Fibroblast of lung (primary cell): ENCODE data around the gene RPL36AL. TPM values are rescaled to one million over a fixed set of nuclear protein-coding genes. Genes with fewer than 3 reads are reported as not detected.

Source experiments
- DNase-seq, 2 donors: peaks; one replicate each; pipeline versions ENCODE4 v3.0.0 to v3.0.0-alpha.2; 2010; ENCODE audit warnings: low read depth in 2 of 2
- H2AFZ ChIP-seq: 2 replicates; pipeline ENCODE4 v1.5.1; 2012; ENCODE audit warnings: low read length, control low read depth, inconsistent platforms
- H3K27ac ChIP-seq: 2 replicates; pipeline ENCODE4 v1.5.1; 2011; ENCODE audit warnings: low read length, control low read depth; ENCODE audit not compliant: insufficient read depth
- H3K27me3 ChIP-seq: 2 replicates; pipeline ENCODE4 v1.5.1; 2011; ENCODE audit warnings: mild to moderate bottlenecking, low read length; ENCODE audit not compliant: control insufficient read depth, insufficient read depth
- H3K36me3 ChIP-seq: 2 replicates; pipeline ENCODE4 v1.5.1; 2011; ENCODE audit warnings: low read length; ENCODE audit not compliant: control insufficient read depth, insufficient read depth
- H3K4me1 ChIP-seq: 2 replicates; pipeline ENCODE4 v1.5.1; 2011; ENCODE audit warnings: low read length; ENCODE audit not compliant: control insufficient read depth, insufficient read depth; ENCODE audit errors: extremely low read depth
- H3K4me2 ChIP-seq: 2 replicates; pipeline ENCODE4 v1.5.1; 2011; ENCODE audit warnings: low read length, control low read depth; ENCODE audit not compliant: insufficient read depth; ENCODE audit errors: extremely low read depth
- H3K4me3 ChIP-seq, 4 experiments: fragments of 200-600 bp in 1 of 4; sonication (generic) in 1 of 4; replicated peaks in 1 of 4; 2 replicates each; pipeline ENCODE4 v1.5.1; 2011 to 2016; ENCODE audit warnings: low read length in 4 of 4, low read depth in 3 of 4, mild to moderate bottlenecking in 3 of 4, control low read depth in 2 of 4, inconsistent platforms in 1 of 4, mixed read lengths in 1 of 4; ENCODE audit not compliant: insufficient read depth in 1 of 4; ENCODE audit errors: control extremely low read depth in 1 of 4
- H3K79me2 ChIP-seq: 2 replicates; pipeline ENCODE4 v1.5.1; 2012; ENCODE audit warnings: mild to moderate bottlenecking, low read length, inconsistent platforms; ENCODE audit not compliant: control insufficient read depth, insufficient read depth
- H3K9ac ChIP-seq: 2 replicates; pipeline ENCODE4 v1.5.1; 2011; ENCODE audit warnings: mild to moderate bottlenecking, low read length, control low read depth; ENCODE audit not compliant: insufficient read depth
- H3K9me3 ChIP-seq: 2 replicates; pipeline ENCODE4 v1.5.1; 2012; ENCODE audit warnings: low read depth, low read length; ENCODE audit not compliant: control insufficient read depth, insufficient read depth
- H4K20me1 ChIP-seq: 2 replicates; pipeline ENCODE4 v1.5.1; 2011; ENCODE audit warnings: low read length; ENCODE audit not compliant: control insufficient read depth, insufficient read depth; ENCODE audit errors: extremely low read depth
- EZH2 ChIP-seq: IDR thresholded peaks from 2 replicates; pipeline ENCODE4 v1.5.1; 2012; ENCODE audit warnings: low read length, control low read depth, mild to moderate bottlenecking; ENCODE audit errors: missing control alignments
- polyA plus RNA-seq, 2 donors: library from polyadenylated mRNA; depleted of rRNA in 1 of 2; stranded (reverse) in 1 of 2; unstranded in 1 of 2; fragments of >200 nt; gene quantifications; 2 replicates each; pipeline ENCODE4 v1.2.1, GENCODE V29; 2011 to 2012; ENCODE audit warnings: missing spikeins in 1 of 2
- total RNA-seq: library from RNA; depleted of rRNA; stranded (reverse); fragments of >200 nt; gene quantifications from 2 replicates; pipeline ENCODE4 v1.2.1, GENCODE V29; 2014
- TF ChIP-seq, protein P1 (sequence below), 2 donors: IDR thresholded peaks in 1 of 2; conservative IDR thresholded peaks in 1 of 2; 1 replicate in 1 of 2; 2 replicates in 1 of 2; pipeline ENCODE4 v1.5.1; 2011 to 2012; ENCODE audit warnings: low read length in 2 of 2, control low read depth in 1 of 2, inconsistent platforms in 1 of 2, low read depth in 1 of 2, mild to moderate bottlenecking in 1 of 2

RPL36AL gene
- total and polyA plus RNA-seq, 2 donors (not counting 1 experiment from before 2014, with no cell fraction given): 281 to 383 TPM

DNA sequence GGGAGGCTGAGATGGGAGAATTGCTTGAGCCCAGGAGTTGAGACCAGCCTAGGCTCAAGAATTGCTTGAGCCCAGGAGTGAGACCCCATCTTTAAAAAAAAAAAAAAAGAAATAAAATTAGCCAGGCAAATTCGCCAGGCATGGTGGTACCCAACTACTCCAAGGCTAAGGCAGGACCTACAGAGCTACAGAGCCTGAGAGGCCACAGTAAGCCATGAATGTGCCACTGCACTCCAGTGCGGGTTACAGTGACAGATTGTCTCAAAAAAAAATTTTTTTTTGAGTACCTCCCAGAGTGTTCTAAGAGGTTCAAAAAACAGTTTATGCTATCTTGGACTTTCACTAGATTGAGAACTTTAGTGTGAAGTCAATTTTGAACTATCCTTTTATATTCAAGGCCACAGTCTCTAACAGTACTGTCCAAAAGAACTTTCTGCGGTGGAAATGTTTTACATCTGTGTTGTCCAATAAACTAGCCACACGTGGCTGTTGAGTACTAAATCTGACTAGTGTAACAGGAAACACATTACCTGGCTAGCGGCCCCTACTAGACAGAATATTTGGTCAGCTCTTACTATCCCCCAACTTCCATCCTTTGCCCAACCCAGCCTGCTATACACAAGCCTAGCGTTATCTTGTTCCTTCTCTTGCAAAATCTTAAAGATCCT is 2.4 kb downstream of the RPL36AL start:
- TF ChIP-seq EZH2: no peak
- TF ChIP-seq, protein P1, sequence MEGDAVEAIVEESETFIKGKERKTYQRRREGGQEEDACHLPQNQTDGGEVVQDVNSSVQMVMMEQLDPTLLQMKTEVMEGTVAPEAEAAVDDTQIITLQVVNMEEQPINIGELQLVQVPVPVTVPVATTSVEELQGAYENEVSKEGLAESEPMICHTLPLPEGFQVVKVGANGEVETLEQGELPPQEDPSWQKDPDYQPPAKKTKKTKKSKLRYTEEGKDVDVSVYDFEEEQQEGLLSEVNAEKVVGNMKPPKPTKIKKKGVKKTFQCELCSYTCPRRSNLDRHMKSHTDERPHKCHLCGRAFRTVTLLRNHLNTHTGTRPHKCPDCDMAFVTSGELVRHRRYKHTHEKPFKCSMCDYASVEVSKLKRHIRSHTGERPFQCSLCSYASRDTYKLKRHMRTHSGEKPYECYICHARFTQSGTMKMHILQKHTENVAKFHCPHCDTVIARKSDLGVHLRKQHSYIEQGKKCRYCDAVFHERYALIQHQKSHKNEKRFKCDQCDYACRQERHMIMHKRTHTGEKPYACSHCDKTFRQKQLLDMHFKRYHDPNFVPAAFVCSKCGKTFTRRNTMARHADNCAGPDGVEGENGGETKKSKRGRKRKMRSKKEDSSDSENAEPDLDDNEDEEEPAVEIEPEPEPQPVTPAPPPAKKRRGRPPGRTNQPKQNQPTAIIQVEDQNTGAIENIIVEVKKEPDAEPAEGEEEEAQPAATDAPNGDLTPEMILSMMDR (conservative IDR thresholded peaks at IDR 0.05 in 1 of 2, IDR thresholded peaks at IDR 0.05 in 1 of 2; ENCODE audit: low read depth in 1 of 2, low read length in 2 of 2): no peak
- peaks cover 50% of the 10 kb centered on the region for H3K79me2 ChIP-seq
- H3K4me3 ChIP-seq: peak overlapping the region in 1 of 4 experiments; percentile 5

DNA sequence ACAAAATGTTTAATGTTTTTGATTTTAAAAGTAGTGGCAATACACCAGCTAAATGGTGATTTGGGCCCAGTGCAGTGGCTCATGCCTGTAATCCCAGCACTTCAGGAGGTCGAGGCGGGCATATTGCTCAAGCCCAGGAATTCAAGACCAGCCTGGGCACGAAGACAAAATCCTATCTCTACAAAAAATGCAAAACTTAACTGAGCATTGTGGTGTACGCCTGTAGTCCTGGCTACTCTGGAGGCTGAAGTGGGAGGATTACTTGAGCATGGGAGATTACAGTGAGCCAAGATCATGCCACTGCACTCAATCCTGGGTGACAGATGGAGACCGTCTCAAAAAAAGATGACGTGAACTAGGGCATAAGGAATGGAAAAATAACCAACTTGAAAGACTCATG is 4.7 kb downstream of the RPL36AL start:
- H3K36me3 ChIP-seq: peaks cover 7% of the 10 kb centered on the region

More for the DNA sequence above, 2.4 kb downstream of the RPL36AL start:
- Histone ChIP-seq H3K36me3 (peaks cover 6% of the 10 kb centered on the region), H3K9ac (no peak overlapping the region), H4K20me1 (no peaks in the 10 kb centered on the region), H3K4me1 (peaks cover 10% of the 10 kb centered on the region), H3K27me3 (no peaks in the 10 kb centered on the region), H3K9me3 (no peaks in the 10 kb centered on the region), H3K27ac (peak overlapping the region; percentile 30), H3K4me2 (peak overlapping the region; percentile 61), H2AFZ (no peak overlapping the region)
- DNase-seq: no peak

DNA sequence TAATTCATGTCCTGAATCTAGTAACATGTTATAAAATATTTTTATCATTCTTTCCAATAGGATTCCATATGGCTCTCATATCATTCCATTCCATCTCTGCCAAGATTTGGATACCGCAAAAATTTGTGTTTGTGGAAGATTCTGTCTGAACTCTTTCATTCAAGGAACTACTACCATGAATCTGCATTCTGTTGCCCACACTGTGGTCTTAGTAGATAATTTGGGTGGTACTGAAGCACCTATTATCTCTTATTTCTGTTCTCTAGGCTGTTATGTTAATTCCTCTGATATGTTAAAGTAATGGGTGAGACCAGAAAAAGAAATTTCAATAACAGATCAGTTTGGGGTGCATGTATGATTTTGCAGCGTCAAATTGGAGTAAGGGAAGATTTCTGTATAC is 6.2 kb downstream of the RPL36AL start:
- H3K4me1 ChIP-seq: peaks cover 7% of the 10 kb centered on the region
- no peak for DNase-seq
- no peak overlapping the region for H2AFZ ChIP-seq
- peaks cover 22% of the 10 kb centered on the region for H3K79me2 ChIP-seq
- no peak overlapping the region for H3K9ac ChIP-seq
- TF ChIP-seq, protein P1 (conservative IDR thresholded peaks at IDR 0.05 in 1 of 2, IDR thresholded peaks at IDR 0.05 in 1 of 2; ENCODE audit: low read depth in 1 of 2, low read length in 2 of 2): no peak
- TF ChIP-seq EZH2: no peak
- H3K4me3 ChIP-seq: no peak overlapping the region
- no peaks in the 10 kb centered on the region for H4K20me1 ChIP-seq
- no peaks in the 10 kb centered on the region for H3K27me3 ChIP-seq
- H3K4me2 ChIP-seq: no peak overlapping the region
- H3K27ac ChIP-seq: no peak overlapping the region
- peaks cover 7% of the 10 kb centered on the region for H3K36me3 ChIP-seq
- no peaks in the 10 kb centered on the region for H3K9me3 ChIP-seq

More for the DNA sequence above, 4.7 kb downstream of the RPL36AL start:
- Histone ChIP-seq H3K9me3 (no peaks in the 10 kb centered on the region), H3K27ac (no peak overlapping the region), H2AFZ (no peak overlapping the region), H3K9ac (no peak overlapping the region), H3K4me3 (no peak overlapping the region), H3K27me3 (no peaks in the 10 kb centered on the region), H4K20me1 (no peaks in the 10 kb centered on the region), H3K4me2 (no peak overlapping the region), H3K4me1 (peaks cover 7% of the 10 kb centered on the region), H3K79me2 (peaks cover 36% of the 10 kb centered on the region)
- peak in 1 of 2 donors; percentile 22 for DNase-seq
- TF ChIP-seq EZH2: no peak
- TF ChIP-seq, protein P1 (conservative IDR thresholded peaks at IDR 0.05 in 1 of 2, IDR thresholded peaks at IDR 0.05 in 1 of 2; ENCODE audit: low read depth in 1 of 2, low read length in 2 of 2): no peak
